ENCODE data around the gene SMARCA2. TPM values are rescaled to one million over a fixed set of nuclear protein-coding genes. Genes with fewer than 3 reads are reported as not detected.
"Not testable (repeated sequence)": the region's sequence is repeated elsewhere in the genome, so short reads cannot be mapped to it uniquely, and the experiment has no call there.

SMARCA2 gene
- total RNA-seq, 1 experiment from 2014 or later: 34.5 TPM

DNA sequence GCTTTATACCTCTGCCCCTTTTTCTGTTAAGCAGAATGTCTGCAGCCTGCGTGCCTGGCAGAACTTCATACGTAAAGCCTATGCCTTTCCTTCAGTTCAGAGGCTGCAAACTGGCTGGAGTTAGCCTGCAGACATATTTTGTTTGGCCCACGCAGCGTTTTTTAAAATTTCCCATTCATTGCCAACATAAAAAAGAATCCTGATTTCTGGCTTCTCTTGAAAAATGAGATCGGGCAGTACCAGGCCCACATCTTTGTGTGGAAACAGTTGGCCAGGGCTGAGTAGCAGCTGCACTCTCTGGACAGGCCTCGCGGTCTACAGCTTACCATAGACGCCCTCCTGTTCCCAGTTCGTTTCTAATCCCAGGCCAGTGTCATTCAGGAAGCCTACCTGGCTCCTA is 104.4 kb downstream of the SMARCA2 start:
- in situ Hi-C loops (cut with HindIII; ENCODE audit: low pct_unique_long_range_greater_than_20kb, low sequenced_read_pairs): no loop called here
- no peak for DNase-seq (ENCODE audit: low read depth, low spot score)

GRCh38 chr9:2120926-2121689 is 106.0 kb downstream of the SMARCA2 start:
- in situ Hi-C loops (cut with HindIII; ENCODE audit: low pct_unique_long_range_greater_than_20kb, low sequenced_read_pairs): no loop called here
- peak; percentile 2 for DNase-seq (ENCODE audit: low read depth, low spot score)

DNA sequence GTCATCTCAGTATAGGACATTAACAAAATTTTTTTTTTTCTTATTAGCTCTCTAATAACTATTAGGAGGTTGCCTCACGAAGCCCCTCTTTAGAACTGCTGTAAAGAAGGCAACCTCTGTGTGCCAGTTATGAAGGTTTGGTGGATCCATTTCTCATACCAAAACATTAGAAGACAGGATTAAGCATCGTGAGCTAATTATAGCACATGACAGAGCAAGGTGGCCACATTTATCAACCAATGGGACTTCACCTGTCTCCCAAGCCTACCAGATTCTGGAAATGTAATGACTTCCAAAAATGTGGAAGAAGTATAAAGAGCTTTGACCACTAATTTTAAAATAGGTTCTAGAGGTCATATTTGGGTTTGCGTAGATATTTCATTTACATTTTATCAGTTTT is 107.2 kb downstream of the SMARCA2 start:
- in situ Hi-C loops (cut with HindIII; ENCODE audit: low pct_unique_long_range_greater_than_20kb, low sequenced_read_pairs): no loop called here
- DNase-seq (ENCODE audit: low read depth, low spot score): no peak

- in situ Hi-C loops (cut with HindIII; ENCODE audit: low pct_unique_long_range_greater_than_20kb, low sequenced_read_pairs): no loop called here
- no peak for DNase-seq (ENCODE audit: low read depth, low spot score)
These were observed 110.8 kb downstream of the SMARCA2 start for GRCh38 chr9:2125906-2126305.

DNA sequence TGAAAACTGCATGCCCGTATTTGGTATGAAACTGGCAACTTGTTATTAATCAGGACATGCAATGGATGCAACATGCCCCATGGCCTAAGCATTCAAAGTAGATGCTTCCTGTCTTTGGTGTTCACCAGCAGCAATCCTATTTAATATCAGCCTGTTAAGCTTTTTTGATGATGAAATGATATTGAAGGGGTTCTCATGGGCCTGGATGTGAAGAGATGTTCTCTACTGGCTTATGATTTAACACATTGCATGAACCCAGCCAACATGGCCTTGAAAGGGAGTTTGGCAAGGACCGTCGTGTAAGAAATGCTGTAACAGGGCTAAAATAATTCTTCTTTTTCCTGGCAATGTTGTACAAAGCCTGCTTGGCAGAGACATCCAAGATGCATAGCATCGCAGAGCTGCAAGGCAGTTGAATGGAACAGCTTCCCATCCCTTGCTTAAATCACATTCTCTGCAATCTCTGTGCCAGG is 111.2 kb downstream of the SMARCA2 start:
- DNase-seq (ENCODE audit: low read depth, low spot score): no peak
- in situ Hi-C loops (cut with HindIII; ENCODE audit: low pct_unique_long_range_greater_than_20kb, low sequenced_read_pairs): no loop called here

GRCh38 chr9:2127486-2127885 is 112.3 kb downstream of the SMARCA2 start:
- no peak for DNase-seq (ENCODE audit: low read depth, low spot score)
- in situ Hi-C loops (cut with HindIII; ENCODE audit: low pct_unique_long_range_greater_than_20kb, low sequenced_read_pairs): no loop called here

GRCh38 chr9:2128141-2128540 is 113.0 kb downstream of the SMARCA2 start:
- in situ Hi-C loops (cut with HindIII; ENCODE audit: low pct_unique_long_range_greater_than_20kb, low sequenced_read_pairs): no loop called here
- no peak for DNase-seq (ENCODE audit: low read depth, low spot score)

DNA sequence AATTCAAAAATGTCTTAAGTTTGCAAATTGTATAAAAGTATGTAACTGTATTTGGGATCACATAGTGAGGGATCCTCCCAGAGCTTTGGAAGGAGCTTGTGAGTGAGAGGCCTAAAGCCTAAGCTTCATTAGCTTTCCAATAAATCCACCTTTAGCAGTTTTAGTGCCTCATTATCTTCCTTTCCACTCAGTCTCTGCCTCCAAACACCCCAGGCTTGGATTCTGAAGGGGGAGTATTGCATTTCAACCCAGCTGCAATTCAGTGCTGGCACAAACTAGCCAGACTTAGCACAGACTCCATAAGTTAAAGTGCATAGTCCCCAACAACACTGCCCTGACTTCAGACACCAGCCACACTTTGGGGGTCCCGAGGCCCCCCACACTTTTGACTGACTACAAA is 113.5 kb downstream of the SMARCA2 start:
- DNase-seq (ENCODE audit: low read depth, low spot score): no peak
- in situ Hi-C loops (cut with HindIII; ENCODE audit: low pct_unique_long_range_greater_than_20kb, low sequenced_read_pairs): no loop called here

- no peak for DNase-seq (ENCODE audit: low read depth, low spot score)
- in situ Hi-C loops (cut with HindIII; ENCODE audit: low pct_unique_long_range_greater_than_20kb, low sequenced_read_pairs): no loop called here
These were observed 115.8 kb downstream of the SMARCA2 start for GRCh38 chr9:2130941-2131340.

DNA sequence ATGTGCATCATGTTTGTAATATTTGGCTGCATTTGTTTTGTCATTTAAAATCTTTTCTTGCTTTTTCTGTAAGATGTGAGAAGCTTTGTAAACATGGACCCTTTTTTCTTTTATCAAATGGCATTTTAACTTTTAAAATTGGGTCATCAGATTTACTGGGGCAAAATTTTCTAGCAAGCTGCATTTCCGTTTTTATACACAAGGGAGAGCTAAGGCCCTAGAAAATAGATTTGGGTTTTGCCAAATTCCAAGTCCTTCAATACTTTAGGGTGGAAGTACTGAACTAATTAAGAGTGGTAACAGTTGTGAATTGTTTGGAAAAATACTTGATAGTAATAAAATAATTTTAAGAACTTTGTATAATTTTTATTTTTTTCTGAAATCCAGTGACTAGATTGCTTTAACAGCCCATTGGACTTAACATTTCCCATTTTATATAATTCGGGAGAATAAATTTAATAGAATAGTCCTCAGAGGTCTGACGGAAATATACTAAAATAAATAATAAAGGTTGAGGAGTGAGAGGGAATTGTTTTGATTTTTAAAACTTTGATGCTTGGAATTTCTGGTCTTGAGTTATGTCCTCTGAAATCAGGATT is 117.4 kb downstream of the SMARCA2 start:
- in situ Hi-C loops (cut with HindIII; ENCODE audit: low pct_unique_long_range_greater_than_20kb, low sequenced_read_pairs): no loop called here
- peak; percentile 50 for DNase-seq (ENCODE audit: low read depth, low spot score)

DNA sequence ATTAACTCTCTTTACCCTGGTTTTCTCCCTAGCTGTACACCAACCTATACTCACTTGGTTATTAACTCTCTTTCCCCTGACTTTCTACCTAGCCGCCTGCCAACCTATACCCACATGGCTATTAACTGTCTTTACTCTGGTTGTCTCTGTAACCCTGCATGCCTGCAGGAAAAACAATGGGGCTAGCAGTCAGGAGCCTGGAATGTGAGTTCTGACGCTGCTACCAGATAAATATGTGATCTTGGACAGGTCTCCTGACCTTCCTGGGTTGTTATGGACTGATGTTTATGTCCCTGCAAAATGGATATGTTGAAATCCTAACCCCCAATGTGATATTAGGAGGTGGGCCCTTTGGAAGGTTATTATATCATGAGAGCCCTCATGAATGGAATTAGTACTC is 119.2 kb downstream of the SMARCA2 start:
- in situ Hi-C loops (cut with HindIII; ENCODE audit: low pct_unique_long_range_greater_than_20kb, low sequenced_read_pairs): no loop called here
- no peak for DNase-seq (ENCODE audit: low read depth, low spot score)

- in situ Hi-C loops (cut with HindIII; ENCODE audit: low pct_unique_long_range_greater_than_20kb, low sequenced_read_pairs): no loop called here
- DNase-seq (ENCODE audit: low read depth, low spot score): no peak
These were observed 123.5 kb downstream of the SMARCA2 start for GRCh38 chr9:2138646-2139045.

GRCh38 chr9:2140600-2141223 is 125.6 kb downstream of the SMARCA2 start:
- DNase-seq (ENCODE audit: low read depth, low spot score): no peak
- in situ Hi-C loops (cut with HindIII; ENCODE audit: low pct_unique_long_range_greater_than_20kb, low sequenced_read_pairs): no loop called here

DNA sequence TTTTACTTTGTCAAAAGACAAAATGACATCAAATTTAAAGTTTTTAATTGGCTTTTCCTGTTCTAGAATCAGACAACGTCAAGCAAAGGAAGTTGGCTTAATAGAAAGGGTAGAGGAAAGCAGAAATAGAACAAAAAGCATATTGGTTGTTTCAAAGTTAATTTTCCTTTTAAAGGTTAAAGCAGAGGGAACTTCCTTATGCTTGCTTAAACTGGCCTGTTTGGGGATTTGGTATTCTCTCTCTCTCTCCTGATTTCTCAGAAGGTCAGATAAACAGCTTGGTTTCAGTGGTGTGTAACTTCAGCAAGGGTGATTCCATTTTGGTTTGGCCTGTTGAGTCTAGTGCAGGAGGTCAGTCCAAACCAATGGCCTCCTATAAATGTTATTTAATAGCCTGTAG is 127.1 kb downstream of the SMARCA2 start:
- DNase-seq (ENCODE audit: low read depth, low spot score): no peak

DNA sequence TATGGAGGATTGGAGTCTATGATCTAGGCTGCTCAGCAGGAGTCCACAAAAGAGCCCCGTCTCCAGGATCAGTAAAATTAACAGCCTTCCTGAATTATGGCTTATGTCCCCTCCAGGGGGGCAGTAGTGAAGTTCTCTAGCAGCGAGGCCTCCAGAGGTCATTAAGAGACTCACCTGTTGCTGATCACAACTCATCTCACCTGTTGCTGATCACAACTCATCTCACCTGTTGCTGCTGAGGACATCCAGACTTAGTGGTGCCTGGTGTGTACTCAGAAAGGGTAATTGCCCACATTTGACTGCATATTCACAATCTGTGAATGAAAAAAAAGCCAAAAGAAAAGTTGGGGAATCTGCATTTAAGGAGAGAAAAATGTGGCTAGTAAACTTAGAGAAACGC is 129.5 kb downstream of the SMARCA2 start:
- in situ Hi-C loops (cut with HindIII; ENCODE audit: low pct_unique_long_range_greater_than_20kb, low sequenced_read_pairs): no loop called here
- DNase-seq (ENCODE audit: low read depth, low spot score): no peak

More for the DNA sequence above, 127.1 kb downstream of the SMARCA2 start:
- in situ Hi-C loops (cut with HindIII; ENCODE audit: low pct_unique_long_range_greater_than_20kb, low sequenced_read_pairs): no loop called here

GRCh38 chr9:2145746-2146145 is 130.6 kb downstream of the SMARCA2 start:
- DNase-seq (ENCODE audit: low read depth, low spot score): no peak
- in situ Hi-C loops (cut with HindIII; ENCODE audit: low pct_unique_long_range_greater_than_20kb, low sequenced_read_pairs): no loop called here

DNA sequence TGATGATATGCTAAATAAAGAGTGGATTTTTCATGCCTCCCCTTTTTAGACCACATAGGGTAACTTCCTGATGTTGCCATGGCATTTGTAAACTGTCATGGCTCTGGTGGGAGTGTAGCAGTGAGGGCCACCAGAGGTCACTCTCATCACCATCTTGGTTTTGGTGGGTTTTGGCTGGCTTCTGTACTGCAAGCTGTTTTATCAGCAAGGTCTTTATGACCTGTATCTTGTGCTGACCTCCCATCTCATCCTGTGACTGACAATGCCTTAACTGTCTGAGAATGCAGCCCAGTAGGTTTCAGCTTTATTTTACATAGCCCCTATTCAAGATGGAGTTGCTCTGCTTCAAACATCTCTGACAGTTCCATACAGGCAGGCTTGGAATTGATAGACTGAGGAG is 131.6 kb downstream of the SMARCA2 start:
- DNase-seq (ENCODE audit: low read depth, low spot score): peak; percentile 68
- in situ Hi-C loops (cut with HindIII; ENCODE audit: low pct_unique_long_range_greater_than_20kb, low sequenced_read_pairs): not testable (repeated sequence)

DNA sequence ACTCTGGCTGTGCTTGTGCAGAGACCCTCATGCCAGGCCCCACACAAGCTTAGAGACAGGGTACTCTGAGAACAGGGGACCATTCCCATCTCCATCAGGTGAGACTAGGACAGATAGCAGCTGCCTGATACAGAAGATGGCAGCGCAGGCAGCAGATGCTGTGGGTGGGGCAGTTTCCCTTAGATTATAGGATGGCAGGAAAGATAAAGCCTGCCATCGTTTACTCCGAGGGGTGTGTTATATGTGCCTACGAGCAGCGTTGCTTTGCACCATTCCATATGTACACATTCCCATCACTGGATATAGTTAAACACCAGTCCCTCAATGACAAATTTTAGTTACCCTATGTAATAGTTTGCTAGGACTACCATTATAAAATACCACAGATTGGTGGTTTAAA is 135.2 kb downstream of the SMARCA2 start:
- in situ Hi-C loops (cut with HindIII; ENCODE audit: low pct_unique_long_range_greater_than_20kb, low sequenced_read_pairs): no loop called here
- DNase-seq (ENCODE audit: low read depth, low spot score): no peak

- in situ Hi-C loops (cut with HindIII; ENCODE audit: low pct_unique_long_range_greater_than_20kb, low sequenced_read_pairs): no loop called here
- no peak for DNase-seq (ENCODE audit: low read depth, low spot score)
These were observed 136.0 kb downstream of the SMARCA2 start for GRCh38 chr9:2151171-2151570.

Data from SK-MEL-5 (cell line).